OCI-M1 (cell line): Measurements from ENCODE around the gene DLGAP1.

ENCODE experiments used
- DNase-seq: peaks from one replicate; lab custom pipeline; 2025; lab: John Stamatoyannopoulos, UW

The DLGAP1 gene

GRCh38 chr18:3538954-3539617, 916.0 kb downstream of the DLGAP1 start:
- DNase-seq = peak; percentile 23

- no peak for DNase-seq
These were observed 916.7 kb downstream of the DLGAP1 start for GRCh38 chr18:3538456-3538855.

GRCh38 chr18:3530807-3531206, 924.3 kb downstream of the DLGAP1 start:
- DNase-seq = no peak

GRCh38 chr18:3529601-3530000, 925.5 kb downstream of the DLGAP1 start:
- DNase-seq = no peak

GRCh38 chr18:3529077-3529476, 926.0 kb downstream of the DLGAP1 start:
- no peak for DNase-seq

GRCh38 chr18:3528231-3528630, 926.9 kb downstream of the DLGAP1 start:
- DNase-seq = no peak

GRCh38 chr18:3526421-3527354, 928.4 kb downstream of the DLGAP1 start:
- peak; percentile 87 for DNase-seq

GRCh38 chr18:3525870-3526420, 929.2 kb downstream of the DLGAP1 start:
- peak; percentile 60 for DNase-seq

- DNase-seq = no peak
These were observed 930.4 kb downstream of the DLGAP1 start for GRCh38 chr18:3524706-3525105.

GRCh38 chr18:3520230-3521085, 934.6 kb downstream of the DLGAP1 start:
- no peak for DNase-seq

GRCh38 chr18:3514312-3515216, 940.5 kb downstream of the DLGAP1 start:
- DNase-seq = no peak

- peak; percentile 45 for DNase-seq
These were observed 941.6 kb downstream of the DLGAP1 start for GRCh38 chr18:3513481-3513880.

- DNase-seq = peak; percentile 92
These were observed 943.1 kb downstream of the DLGAP1 start for GRCh38 chr18:3511980-3512379.

GRCh38 chr18:3510896-3511295, 944.2 kb downstream of the DLGAP1 start:
- DNase-seq = no peak

- DNase-seq = no peak
These were observed 945.1 kb downstream of the DLGAP1 start for GRCh38 chr18:3510024-3510423.

- peak; percentile 32 for DNase-seq
These were observed 946.2 kb downstream of the DLGAP1 start for GRCh38 chr18:3508576-3509549.

GRCh38 chr18:3504637-3505036, 950.5 kb downstream of the DLGAP1 start:
- no peak for DNase-seq

- no peak for DNase-seq
These were observed 952.5 kb downstream of the DLGAP1 start for GRCh38 chr18:3502650-3503049.

GRCh38 chr18:3500016-3500415, 955.1 kb downstream of the DLGAP1 start:
- DNase-seq = no peak

GRCh38 chr18:3499501-3499900, 955.6 kb downstream of the DLGAP1 start:
- no peak for DNase-seq
